Activated CD8-positive, alpha-beta memory T cell treated with anti-CD3 and anti-CD28 coated beads, Interleukin-2, amount 50 U/mL, for 24 hours (primary cell): ENCODE data around the gene TLE4.
A peak's percentile ranks its signal among the peaks of the same experiment; 100 is the strongest.

ENCODE experiments used
- DNase-seq: peaks from one replicate; pipeline ENCODE4 v3.0.0-alpha.2; 2020; ENCODE audit errors: extremely low read depth

The TLE4 gene

GRCh38 chr9:79572032-79572607 is 355 bp downstream of the TLE4 start:
- no peak for DNase-seq

- DNase-seq = no peak
Measured at GRCh38 chr9:79572608-79573411, 1.0 kb downstream of the TLE4 start.

- DNase-seq = no peak
Measured at GRCh38 chr9:79573412-79573923, 1.7 kb downstream of the TLE4 start.

- no peak for DNase-seq
Measured at GRCh38 chr9:79574136-79574535, 2.4 kb downstream of the TLE4 start.

- no peak for DNase-seq
Measured at GRCh38 chr9:79574781-79575180, 3.0 kb downstream of the TLE4 start.

- no peak for DNase-seq
Measured at GRCh38 chr9:79575547-79575946, 3.8 kb downstream of the TLE4 start.

GRCh38 chr9:79577969-79578723 is 6.4 kb downstream of the TLE4 start:
- no peak for DNase-seq

GRCh38 chr9:79578891-79579290 is 7.1 kb downstream of the TLE4 start:
- no peak for DNase-seq

- no peak for DNase-seq
Measured at GRCh38 chr9:79579624-79580023, 7.9 kb downstream of the TLE4 start.

- DNase-seq = no peak
Measured at GRCh38 chr9:79580055-79580454, 8.3 kb downstream of the TLE4 start.

GRCh38 chr9:79581388-79581787 is 9.6 kb downstream of the TLE4 start:
- DNase-seq = no peak

- no peak for DNase-seq
Measured at GRCh38 chr9:79581794-79582193, 10.0 kb downstream of the TLE4 start.

- peak; percentile 7 for DNase-seq
Measured at GRCh38 chr9:79583952-79584654, 12.3 kb downstream of the TLE4 start.

GRCh38 chr9:79584655-79584982 is 12.9 kb downstream of the TLE4 start:
- no peak for DNase-seq

- no peak for DNase-seq
Measured at GRCh38 chr9:79588488-79589223, 16.9 kb downstream of the TLE4 start.

- no peak for DNase-seq
Measured at GRCh38 chr9:79591458-79591857, 19.7 kb downstream of the TLE4 start.

- DNase-seq = no peak
Measured at GRCh38 chr9:79592726-79593493, 21.1 kb downstream of the TLE4 start.

- no peak for DNase-seq
Measured at GRCh38 chr9:79598562-79599345, 27.0 kb downstream of the TLE4 start.

GRCh38 chr9:79600466-79600865 is 28.7 kb downstream of the TLE4 start:
- DNase-seq = no peak
